HepG2 (cell line): ENCODE measurements around the gene ALG14. TPM values are rescaled to one million over a fixed set of nuclear protein-coding genes. Genes with fewer than 3 reads are reported as not detected.

Experiments
- GABPB1 ChIP-seq: IDR thresholded peaks from 2 replicates; pipeline ENCODE4 v1.6.1; 2016; ENCODE audit warnings: mild to moderate bottlenecking, missing genetic modification reagents, moderate library complexity, missing compliant biosample characterization
- GFI1 ChIP-seq: sonication (generic); formaldehyde crosslinking; IDR thresholded peaks from 2 replicates; pipeline ENCODE4 v1.5.0; 2020; ENCODE audit warnings: missing genetic modification reagents, mild to moderate bottlenecking, borderline replicate concordance
- HNF4A ChIP-seq: sonication (generic); formaldehyde crosslinking; IDR thresholded peaks from 2 replicates; pipeline ENCODE4 v1.4.0; 2020; ENCODE audit warnings: missing genetic modification reagents
- KDM1A ChIP-seq: IDR thresholded peaks from 2 replicates; pipeline ENCODE4 v1.6.1; 2016; ENCODE audit warnings: missing compliant biosample characterization
- NR2C2 ChIP-seq: sonication (generic); formaldehyde crosslinking; IDR thresholded peaks from 2 replicates; pipeline ENCODE4 v1.4.0; 2020; ENCODE audit warnings: missing genetic modification reagents, mild to moderate bottlenecking, moderate library complexity, borderline replicate concordance
- TARDBP ChIP-seq: sonication (generic); formaldehyde crosslinking; IDR thresholded peaks from 2 replicates; pipeline ENCODE4 v1.8.0; 2022; ENCODE audit warnings: mild to moderate bottlenecking, missing genetic modification reagents
- TEAD3 ChIP-seq: optimal IDR thresholded peaks from 2 replicates; pipeline ENCODE3; 2016; ENCODE audit warnings: borderline replicate concordance
- ZC3H4 ChIP-seq: sonication (generic); formaldehyde crosslinking; IDR thresholded peaks from 2 replicates; pipeline ENCODE4 v1.4.0; 2020; ENCODE audit warnings: missing genetic modification reagents, borderline replicate concordance
- ZFP36L2 ChIP-seq: sonication (generic); formaldehyde crosslinking; IDR thresholded peaks from 2 replicates; pipeline ENCODE4 v1.4.0; 2020; ENCODE audit warnings: missing genetic modification reagents
- ZFP62 ChIP-seq: sonication (generic); formaldehyde crosslinking; IDR thresholded peaks from 2 replicates; pipeline ENCODE4 v1.4.0; 2020; ENCODE audit warnings: missing genetic modification reagents
- ZNF546 ChIP-seq: sonication (generic); formaldehyde crosslinking; conservative IDR thresholded peaks from 2 replicates; pipeline ENCODE4 v1.8.1; 2023; ENCODE audit warnings: mild to moderate bottlenecking, missing genetic modification reagents
- ZNF570 ChIP-seq: sonication (generic); formaldehyde crosslinking; IDR thresholded peaks from 2 replicates; pipeline ENCODE4 v1.4.0; 2020; ENCODE audit warnings: mild to moderate bottlenecking, missing genetic modification reagents, borderline replicate concordance
- ZNF773 ChIP-seq: sonication (generic); formaldehyde crosslinking; IDR thresholded peaks from 2 replicates; pipeline ENCODE4 v1.4.0; 2020; ENCODE audit warnings: missing genetic modification reagents, borderline replicate concordance
- polyA plus RNA-seq, 8 experiments: library from polyadenylated mRNA; depleted of rRNA in 3 of 8; stranded (reverse) in 7 of 8; unstranded in 1 of 8; fragments of >200 nt; fragmentation: Illumina TruSeq in 4 of 8; extraction: Trizol in 4 of 8; gene quantifications; 2 replicates each; pipeline versions ENCODE4 v1.2.1 to v1.2.3, GENCODE V29; 2011 to 2016; ENCODE audit warnings: low read depth in 4 of 8, missing spikeins in 1 of 8, mixed read lengths in 1 of 8; ENCODE audit not compliant: insufficient read depth in 1 of 8
- total RNA-seq, 5 experiments: library from RNA; depleted of rRNA; stranded (reverse); fragments of >200 nt; fragmentation: Illumina TruSeq; extraction: Trizol; gene quantifications; 2 replicates each; pipeline ENCODE4 v1.2.3, GENCODE V29; 2016; ENCODE audit warnings: low read depth in 1 of 5
- TF ChIP-seq, protein P1 (sequence below): IDR thresholded peaks from 2 replicates; pipeline ENCODE4 v1.6.1; 2016; ENCODE audit warnings: missing biosample characterization, missing genetic modification reagents, low read depth
- TF ChIP-seq, protein P2 (sequence below), 2 experiments: sonication (generic) in 1 of 2; formaldehyde crosslinking in 1 of 2; IDR thresholded peaks; 2 replicates each; pipeline versions ENCODE4 v1.4.0 to v1.6.1; 2016 to 2020; ENCODE audit warnings: borderline replicate concordance in 1 of 2, low read depth in 1 of 2, mild to moderate bottlenecking in 1 of 2, missing genetic modification reagents in 1 of 2
- TF ChIP-seq, protein P3 (sequence below): IDR thresholded peaks from 2 replicates; pipeline ENCODE4 v1.6.1; 2012; ENCODE audit warnings: low read depth, low read length, improper control_type of control experiment
- TF ChIP-seq, protein P4 (sequence below): sonication (generic); formaldehyde crosslinking; IDR thresholded peaks from 2 replicates; pipeline ENCODE4 v1.4.0; 2020; ENCODE audit warnings: missing genetic modification reagents; ENCODE audit errors: not compliant biosample characterization
- TF ChIP-seq, protein P5 (sequence below): sonication (generic); formaldehyde crosslinking; conservative IDR thresholded peaks from 2 replicates; pipeline ENCODE4 v1.8.0; 2022; ENCODE audit warnings: missing genetic modification reagents

ALG14 gene
- total and polyA plus RNA-seq, 2 of the 13 experiments (the other 11 are each of a cell fraction or from before 2014, with no cell fraction given), result 4.5 to 12.7 TPM

DNA sequence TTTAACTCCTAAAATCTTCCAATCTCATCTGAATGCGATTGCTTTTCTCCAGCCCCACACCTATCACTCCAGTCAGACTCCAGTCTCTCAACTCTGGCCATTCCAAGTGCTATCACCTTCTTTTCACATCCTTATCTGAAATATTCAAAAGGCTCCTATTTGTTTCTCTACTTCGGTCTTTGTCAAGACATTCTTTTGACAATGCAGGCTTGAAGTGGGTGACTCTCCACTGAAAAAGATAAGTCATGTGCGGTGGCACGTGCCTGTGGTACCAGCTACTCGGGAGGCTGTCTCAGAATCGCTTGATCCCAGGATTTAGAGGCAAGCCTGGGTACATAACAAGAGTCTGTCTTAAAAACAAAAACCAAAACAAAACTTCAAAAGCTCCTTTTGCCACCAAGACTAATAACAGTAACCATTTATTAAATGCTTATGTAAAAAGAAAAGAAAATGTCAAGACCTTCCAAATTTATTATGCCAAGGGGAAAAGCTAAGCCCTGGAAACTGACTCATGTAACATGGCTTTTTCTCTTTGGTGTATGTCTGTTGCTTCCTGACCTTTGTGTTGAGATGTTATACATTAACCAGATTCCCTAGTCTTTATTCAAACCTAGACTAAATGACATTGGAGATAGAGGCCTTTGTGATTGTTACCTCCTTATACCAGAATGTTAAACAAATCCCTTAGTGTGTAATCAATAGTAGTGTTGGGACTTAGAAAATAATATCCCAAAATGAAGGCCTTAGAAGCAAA is 3.6 kb downstream of the ALG14 start (continued):
- TF ChIP-seq, protein P1, sequence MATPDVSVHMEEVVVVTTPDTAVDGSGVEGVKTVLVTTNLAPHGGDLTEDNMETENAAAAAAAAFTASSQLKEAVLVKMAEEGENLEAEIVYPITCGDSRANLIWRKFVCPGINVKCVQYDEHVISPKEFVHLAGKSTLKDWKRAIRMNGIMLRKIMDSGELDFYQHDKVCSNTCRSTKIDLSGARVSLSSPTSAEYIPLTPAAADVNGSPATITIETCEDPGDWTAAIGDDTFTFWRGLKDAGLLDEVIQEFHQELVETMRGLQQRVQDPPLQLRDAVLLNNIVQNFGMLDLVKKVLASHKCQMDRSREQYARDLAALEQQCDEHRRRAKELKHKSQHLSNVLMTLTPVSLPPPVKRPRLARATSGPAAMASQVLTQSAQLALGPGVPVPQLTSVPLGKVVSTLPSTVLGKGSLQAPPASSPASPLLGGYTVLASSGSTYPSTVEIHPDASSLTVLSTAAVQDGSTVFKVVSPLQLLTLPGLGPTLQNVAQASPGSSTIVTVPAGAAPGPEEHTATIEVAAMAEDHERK (CRISPR knock-in tag), result no peak
- TF ChIP-seq ZNF546 (CRISPR knock-in tag) (no peak), ZFP36L2 (CRISPR knock-in tag) (no peak), NR2C2 (CRISPR knock-in tag) (no peak; the same call in 1 of the 2 replicates), HNF4A (CRISPR knock-in tag) (peak; percentile 69), ZNF773 (no peak), TEAD3 (CRISPR knock-in tag) (no peak), ZFP62 (CRISPR knock-in tag) (no peak), GABPB1 (CRISPR knock-in tag) (no peak), GFI1 (CRISPR knock-in tag) (peak; percentile 26; the same call in 1 of the 2 replicates), ZNF570 (no peak), ZC3H4 (CRISPR knock-in tag) (0 out of 2 replicates have a peak, but pooled peaks have one; percentile 36), TARDBP (CRISPR knock-in tag) (peak; percentile 19; the same call in 1 of the 2 replicates), KDM1A (no peak)
- TF ChIP-seq, protein P2, sequence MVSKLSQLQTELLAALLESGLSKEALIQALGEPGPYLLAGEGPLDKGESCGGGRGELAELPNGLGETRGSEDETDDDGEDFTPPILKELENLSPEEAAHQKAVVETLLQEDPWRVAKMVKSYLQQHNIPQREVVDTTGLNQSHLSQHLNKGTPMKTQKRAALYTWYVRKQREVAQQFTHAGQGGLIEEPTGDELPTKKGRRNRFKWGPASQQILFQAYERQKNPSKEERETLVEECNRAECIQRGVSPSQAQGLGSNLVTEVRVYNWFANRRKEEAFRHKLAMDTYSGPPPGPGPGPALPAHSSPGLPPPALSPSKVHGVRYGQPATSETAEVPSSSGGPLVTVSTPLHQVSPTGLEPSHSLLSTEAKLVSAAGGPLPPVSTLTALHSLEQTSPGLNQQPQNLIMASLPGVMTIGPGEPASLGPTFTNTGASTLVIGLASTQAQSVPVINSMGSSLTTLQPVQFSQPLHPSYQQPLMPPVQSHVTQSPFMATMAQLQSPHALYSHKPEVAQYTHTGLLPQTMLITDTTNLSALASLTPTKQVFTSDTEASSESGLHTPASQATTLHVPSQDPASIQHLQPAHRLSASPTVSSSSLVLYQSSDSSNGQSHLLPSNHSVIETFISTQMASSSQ (IDR thresholded peaks at IDR 0.05; ENCODE audit: low read depth), result peak; percentile 96
- TF ChIP-seq, protein P2 (CRISPR knock-in tag; IDR thresholded peaks at IDR 0.05; ENCODE audit: borderline replicate concordance), result peak; percentile 92; the same call in 1 of the 2 replicates
- TF ChIP-seq, protein P3, sequence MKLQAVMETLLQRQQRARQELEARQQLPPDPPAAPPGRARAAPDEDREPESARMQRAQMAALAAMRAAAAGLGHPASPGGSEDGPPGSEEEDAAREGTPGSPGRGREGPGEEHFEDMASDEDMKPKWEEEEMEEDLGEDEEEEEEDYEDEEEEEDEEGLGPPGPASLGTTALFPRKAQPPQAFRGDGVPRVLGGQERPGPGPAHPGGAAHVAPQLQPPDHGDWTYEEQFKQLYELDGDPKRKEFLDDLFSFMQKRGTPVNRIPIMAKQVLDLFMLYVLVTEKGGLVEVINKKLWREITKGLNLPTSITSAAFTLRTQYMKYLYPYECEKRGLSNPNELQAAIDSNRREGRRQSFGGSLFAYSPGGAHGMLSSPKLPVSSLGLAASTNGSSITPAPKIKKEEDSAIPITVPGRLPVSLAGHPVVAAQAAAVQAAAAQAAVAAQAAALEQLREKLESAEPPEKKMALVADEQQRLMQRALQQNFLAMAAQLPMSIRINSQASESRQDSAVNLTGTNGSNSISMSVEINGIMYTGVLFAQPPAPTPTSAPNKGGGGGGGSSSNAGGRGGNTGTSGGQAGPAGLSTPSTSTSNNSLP, result peak; percentile 79; the same call in 1 of the 2 replicates
- TF ChIP-seq, protein P4, sequence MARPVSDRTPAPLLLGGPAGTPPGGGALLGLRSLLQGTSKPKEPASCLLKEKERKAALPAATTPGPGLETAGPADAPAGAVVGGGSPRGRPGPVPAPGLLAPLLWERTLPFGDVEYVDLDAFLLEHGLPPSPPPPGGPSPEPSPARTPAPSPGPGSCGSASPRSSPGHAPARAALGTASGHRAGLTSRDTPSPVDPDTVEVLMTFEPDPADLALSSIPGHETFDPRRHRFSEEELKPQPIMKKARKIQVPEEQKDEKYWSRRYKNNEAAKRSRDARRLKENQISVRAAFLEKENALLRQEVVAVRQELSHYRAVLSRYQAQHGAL (CRISPR knock-in tag), result no peak
- TF ChIP-seq, protein P5, sequence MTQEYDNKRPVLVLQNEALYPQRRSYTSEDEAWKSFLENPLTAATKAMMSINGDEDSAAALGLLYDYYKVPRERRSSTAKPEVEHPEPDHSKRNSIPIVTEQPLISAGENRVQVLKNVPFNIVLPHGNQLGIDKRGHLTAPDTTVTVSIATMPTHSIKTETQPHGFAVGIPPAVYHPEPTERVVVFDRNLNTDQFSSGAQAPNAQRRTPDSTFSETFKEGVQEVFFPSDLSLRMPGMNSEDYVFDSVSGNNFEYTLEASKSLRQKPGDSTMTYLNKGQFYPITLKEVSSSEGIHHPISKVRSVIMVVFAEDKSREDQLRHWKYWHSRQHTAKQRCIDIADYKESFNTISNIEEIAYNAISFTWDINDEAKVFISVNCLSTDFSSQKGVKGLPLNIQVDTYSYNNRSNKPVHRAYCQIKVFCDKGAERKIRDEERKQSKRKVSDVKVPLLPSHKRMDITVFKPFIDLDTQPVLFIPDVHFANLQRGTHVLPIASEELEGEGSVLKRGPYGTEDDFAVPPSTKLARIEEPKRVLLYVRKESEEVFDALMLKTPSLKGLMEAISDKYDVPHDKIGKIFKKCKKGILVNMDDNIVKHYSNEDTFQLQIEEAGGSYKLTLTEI (CRISPR knock-in tag), result no peak
